GM10248 (cell line): ENCODE data around the gene MROH9.

ENCODE experiments used
- CTCF ChIA-PET: fragments of 300-600 bp; sonication (Branson Sonifier 250); formaldehyde crosslinking; extraction: SDS; loops from one replicate; lab custom pipeline; 2021; ENCODE audit warnings: antibody characterized with exemption; lab: Yijun Ruan, JAX
- POLR2A ChIA-PET: fragments of 350-650 bp; sonication (Branson Sonifier 250); formaldehyde crosslinking; extraction: SDS; loops from one replicate; lab custom pipeline; 2020; ENCODE audit warnings: antibody characterized with exemption; lab: Yijun Ruan, JAX
- DNase-seq: peaks from one replicate; pipeline ENCODE4 v3.0.0; 2012; ENCODE audit errors: extremely low spot score
- CTCF ChIP-seq: IDR thresholded peaks from 2 replicates; pipeline ENCODE4 v1.5.1; 2012; ENCODE audit warnings: mild to moderate bottlenecking, low read depth; ENCODE audit errors: extremely low read depth, missing control alignments, control extremely low read depth

Gene MROH9

GRCh38 chr1:170935231-170935630 is at the start of gene MROH9:
TSS of gene MROH9 (plus strand) at chr1:170935534. CDS start at chr1:170945557, 10,023 bp downstream.
- POLR2A ChIA-PET: no interaction called here
- no peak for TF ChIP-seq CTCF
- CTCF ChIA-PET: no interaction called here
- no peak for DNase-seq

GRCh38 chr1:170885551-170885950 is 49.8 kb upstream of the MROH9 start:
- no peak for TF ChIP-seq CTCF
- no peak for DNase-seq
- ChIA-PET POLR2A (no interaction called here), CTCF (interaction anchor here (1.4 to 4.0 kb wide), 2 partner anchors 10 to 197 kb away, joined by 4 to 33 read pairs; no protein-coding TSS in a partner anchor)

DNA sequence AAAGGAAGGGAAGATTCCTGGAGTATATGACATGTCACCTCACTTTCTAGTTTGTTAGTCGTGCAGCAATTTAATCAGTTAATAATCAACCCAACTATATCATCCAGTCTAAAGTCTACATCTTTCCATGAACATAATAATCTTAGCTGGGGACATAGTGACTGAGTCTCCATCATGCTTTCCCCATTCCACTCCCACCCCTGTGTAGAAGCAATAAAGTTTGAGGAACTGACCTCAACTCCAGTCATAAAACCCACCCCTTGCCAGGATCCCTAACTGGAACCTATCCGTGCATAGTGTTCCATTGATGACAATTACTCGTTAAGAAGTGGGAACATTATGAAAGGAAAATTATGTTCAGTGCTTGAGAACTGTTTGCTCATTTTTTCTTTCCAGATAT is 48.9 kb upstream of the MROH9 start:
- ChIA-PET POLR2A (no interaction called here), CTCF (interaction anchor here (1.1 to 4.0 kb wide), 4 partner anchors 9 to 198 kb away, joined by 3 to 33 read pairs (median 6); no protein-coding TSS in a partner anchor)
- DNase-seq: no peak
- TF ChIP-seq CTCF: no peak

DNA sequence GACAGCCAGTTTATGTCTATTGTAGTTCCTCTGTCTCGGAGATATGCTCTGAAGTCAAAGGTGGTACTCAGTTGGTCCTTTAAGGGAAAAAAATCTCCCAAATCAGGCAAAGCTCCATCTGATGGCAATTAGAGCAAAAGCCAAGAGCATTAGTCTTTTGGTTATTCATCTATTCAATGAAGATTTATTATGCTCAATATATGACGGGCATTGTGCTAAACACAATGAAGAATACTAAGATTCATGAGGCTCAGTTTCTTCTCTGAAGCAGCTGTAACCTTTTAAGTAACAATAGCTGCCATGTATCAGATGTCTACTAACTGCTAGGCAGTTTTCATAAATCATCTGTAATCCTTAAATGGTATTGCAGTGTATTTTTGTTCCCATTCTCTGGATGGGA is 47.6 kb upstream of the MROH9 start:
- ChIA-PET CTCF (interaction anchor here (2.0 kb wide), 1 partner anchor 199 kb away, joined by 7 read pairs; no protein-coding TSS in a partner anchor), POLR2A (no interaction called here)
- DNase-seq: no peak
- no peak for TF ChIP-seq CTCF

DNA sequence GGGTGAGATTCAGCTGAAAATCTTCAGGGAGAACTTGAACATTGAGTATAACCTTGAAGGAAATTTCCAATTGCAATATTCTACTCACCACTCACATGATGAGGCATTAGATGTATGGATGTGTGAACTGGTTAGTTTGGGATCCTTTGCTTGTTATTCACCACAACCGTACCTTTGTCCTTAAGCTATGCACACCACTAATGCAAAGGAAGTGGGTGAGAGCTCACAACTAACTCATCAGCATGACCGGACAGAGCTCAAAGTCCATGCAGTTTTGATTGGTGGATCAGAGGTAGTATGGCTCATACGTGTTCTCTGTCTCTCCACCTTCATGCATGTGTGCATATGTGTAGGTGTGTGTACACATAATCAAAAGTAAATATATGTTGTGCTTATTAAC is 43.5 kb upstream of the MROH9 start:
- ChIA-PET POLR2A (no interaction called here), CTCF (interaction anchor here (1.0 to 1.5 kb wide), 5 partner anchors 8 to 40 kb away, joined by 3 to 6 read pairs (median 4); no protein-coding TSS in a partner anchor)
- DNase-seq: no peak
- TF ChIP-seq CTCF: no peak

- ChIA-PET CTCF (no interaction called here), POLR2A (no interaction called here)
- no peak for TF ChIP-seq CTCF
- no peak for DNase-seq
Measured at GRCh38 chr1:170893655-170894297, 41.6 kb upstream of the MROH9 start.
